NCI-H128 (cell line): ENCODE results near the gene MEGF8.

ENCODE experiments used
- DNase-seq: peaks from one replicate; lab custom pipeline; 2025; ENCODE audit not compliant: unreplicated experiment; lab: John Stamatoyannopoulos, UW

MEGF8 gene

GRCh38 chr19:42303101-42303464 is 22.4 kb upstream of the MEGF8 start:
- DNase-seq = no peak

DNA sequence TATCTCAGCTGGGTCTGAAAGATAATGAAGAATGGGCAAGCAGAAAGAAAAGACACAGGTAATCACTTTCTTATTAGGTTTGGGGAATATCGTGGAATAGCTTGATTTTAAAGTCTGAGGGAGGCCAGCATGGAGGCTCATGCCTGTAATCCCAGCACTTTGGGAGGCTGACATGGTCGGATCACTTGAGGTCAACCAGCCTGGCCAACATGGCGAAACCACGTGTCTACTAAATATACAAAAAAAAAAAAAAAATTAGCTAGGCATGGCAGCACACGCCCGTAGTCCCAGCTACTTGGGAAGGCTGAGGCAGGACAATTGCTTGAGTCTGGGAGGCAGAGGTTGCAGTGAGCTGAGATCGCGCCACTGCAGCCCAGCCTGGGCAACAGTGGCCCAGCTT is 21.6 kb upstream of the MEGF8 start:
- no peak for DNase-seq

DNA sequence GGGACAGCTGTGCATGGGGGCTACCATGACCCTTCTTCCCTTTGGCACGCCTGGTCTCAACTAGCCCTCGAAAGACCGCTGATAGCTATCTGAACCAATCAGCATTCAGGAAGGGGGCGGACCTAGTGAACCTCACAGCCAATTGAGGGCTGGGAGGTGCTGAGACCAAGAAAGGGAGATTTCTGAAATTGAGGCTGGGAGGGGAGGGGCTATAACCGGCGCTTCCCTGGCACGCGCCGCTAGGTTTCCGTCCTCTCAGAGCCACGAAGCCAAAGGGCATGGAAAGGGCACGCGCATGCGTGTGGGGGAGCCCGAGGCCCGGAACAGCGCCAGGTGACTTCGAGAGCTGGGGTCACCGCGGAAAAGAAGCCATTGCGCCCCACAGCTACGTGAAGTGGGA is 18.8 kb upstream of the MEGF8 start:
- DNase-seq = no peak

DNA sequence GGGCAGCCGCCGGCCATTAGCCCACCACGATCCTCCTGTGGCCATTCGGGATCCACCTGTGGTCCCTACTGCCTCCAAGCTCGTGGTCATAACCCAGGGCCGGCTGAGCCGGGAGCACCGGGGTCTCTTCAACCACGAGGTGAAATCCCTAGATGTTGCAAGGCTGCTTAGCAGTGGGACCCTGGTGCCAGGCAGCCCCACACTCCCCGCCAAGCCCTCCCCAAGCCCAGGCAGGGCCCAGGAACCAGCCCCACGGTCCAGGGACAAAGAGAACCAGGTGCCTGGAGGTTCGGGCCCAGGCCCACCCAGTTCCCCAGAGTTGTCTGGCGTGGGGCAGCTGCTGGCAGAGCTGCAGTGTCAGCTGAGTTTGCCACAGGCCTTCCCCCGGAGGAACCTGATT is 15.7 kb upstream of the MEGF8 start:
- DNase-seq = no peak

GRCh38 chr19:42311657-42312056 is 13.8 kb upstream of the MEGF8 start:
- DNase-seq = no peak

DNA sequence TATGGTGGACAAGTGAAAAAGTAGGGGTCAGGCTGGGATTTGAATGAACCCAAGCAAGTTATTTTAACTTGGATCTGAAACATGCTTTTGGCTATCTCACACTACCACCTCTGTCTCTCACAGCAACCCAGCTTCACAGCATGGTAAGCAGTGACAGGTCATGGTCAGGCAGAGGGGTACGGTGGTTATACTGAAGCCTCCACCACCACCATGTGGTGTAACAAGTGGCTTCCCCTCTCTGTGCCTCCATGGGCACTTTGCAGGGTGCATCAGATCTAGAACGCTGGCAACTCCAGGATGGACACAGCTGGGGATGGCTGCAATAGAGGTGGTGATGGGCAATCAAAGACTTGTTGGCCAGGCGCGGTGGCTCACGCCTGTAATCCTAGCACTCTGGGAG is 13.1 kb upstream of the MEGF8 start:
- no peak for DNase-seq

GRCh38 chr19:42313096-42313839 is 12.2 kb upstream of the MEGF8 start, which contains the start of gene TMEM145:
Gene TMEM145, plus strand, starts transcription at chr19:42313309. Its CDS starts 68 bp downstream, at chr19:42313377.
- peak; percentile 9 for DNase-seq

GRCh38 chr19:42313840-42314755 is 11.3 kb upstream of the MEGF8 start:
- no peak for DNase-seq

GRCh38 chr19:42315024-42315423 is 10.4 kb upstream of the MEGF8 start:
- DNase-seq = no peak

GRCh38 chr19:42316223-42317211 is 8.9 kb upstream of the MEGF8 start:
- DNase-seq = no peak

GRCh38 chr19:42317535-42317934 is 7.9 kb upstream of the MEGF8 start:
- no peak for DNase-seq

DNA sequence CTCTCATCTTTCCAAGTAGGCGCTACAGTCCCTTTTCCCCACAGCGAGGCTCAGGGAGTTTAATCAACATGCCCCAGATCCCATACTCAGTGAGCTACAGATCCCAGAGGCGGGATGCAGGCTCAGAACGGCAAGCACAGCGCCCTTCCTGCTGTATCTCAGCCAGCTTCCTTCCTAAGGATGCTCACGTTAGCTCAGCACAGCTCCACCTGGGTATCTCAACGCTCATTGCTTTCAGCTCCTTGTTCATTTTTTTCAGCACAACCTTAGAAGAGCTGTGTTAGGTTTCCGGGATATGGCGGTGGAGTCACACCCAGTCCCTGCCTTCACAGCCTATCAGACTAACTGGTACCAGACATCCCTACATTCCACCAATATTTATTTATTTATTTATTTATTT is 3.1 kb upstream of the MEGF8 start:
- no peak for DNase-seq

DNA sequence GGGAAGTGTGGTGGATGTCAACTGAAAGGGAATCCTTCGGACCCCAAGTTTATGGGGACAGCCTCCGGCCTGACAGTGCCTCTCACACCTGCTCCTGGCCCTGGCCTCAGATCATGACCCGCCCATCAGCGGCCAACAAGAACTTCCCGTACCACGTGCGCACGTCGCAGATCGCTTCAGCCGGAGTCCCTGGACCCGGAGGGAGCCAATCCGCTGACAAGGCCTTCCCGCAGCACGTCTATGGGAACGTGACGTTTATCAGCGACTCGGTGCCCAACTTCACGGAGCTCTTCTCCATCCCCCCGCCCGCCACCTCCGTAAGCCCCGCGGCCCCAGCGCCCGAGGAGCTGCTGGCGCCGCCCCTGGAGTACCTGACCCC is 2.0 kb upstream of the MEGF8 start:
- no peak for DNase-seq

- DNase-seq = no peak
Observed at GRCh38 chr19:42323852-42324654, 1.4 kb upstream of the MEGF8 start.

DNA sequence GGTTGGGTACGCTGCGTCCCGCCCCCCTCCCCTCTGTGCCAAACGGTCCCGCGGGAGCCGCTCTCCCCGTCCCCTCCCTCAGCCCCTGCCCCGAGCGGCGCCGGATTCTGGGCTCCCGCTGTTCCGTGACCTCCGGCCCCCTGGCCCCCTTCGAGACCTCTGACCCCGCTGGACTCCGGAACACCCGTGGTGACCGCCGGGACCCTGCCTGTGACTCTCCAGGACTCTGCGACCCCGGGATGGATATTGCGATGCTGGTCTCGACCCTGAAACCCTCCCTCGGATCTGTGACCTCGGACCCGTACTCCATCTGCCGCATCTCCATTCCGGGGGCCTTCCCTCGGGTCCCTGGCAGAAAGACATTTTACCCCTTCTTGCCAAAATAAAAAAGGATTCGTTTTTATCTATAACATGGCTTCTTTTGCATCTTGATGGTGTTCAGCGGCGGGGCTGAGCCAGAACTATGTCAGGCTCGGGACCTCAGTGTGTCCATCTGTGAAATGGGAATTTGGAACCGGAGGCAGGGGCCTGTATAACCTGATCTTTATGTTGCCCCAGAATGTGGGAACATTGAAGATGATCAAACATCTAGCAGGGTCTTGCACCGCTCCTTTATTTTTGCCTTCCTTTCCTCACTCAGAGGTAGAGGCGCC is 654 bp upstream of the MEGF8 start:
- DNase-seq = no peak

DNA sequence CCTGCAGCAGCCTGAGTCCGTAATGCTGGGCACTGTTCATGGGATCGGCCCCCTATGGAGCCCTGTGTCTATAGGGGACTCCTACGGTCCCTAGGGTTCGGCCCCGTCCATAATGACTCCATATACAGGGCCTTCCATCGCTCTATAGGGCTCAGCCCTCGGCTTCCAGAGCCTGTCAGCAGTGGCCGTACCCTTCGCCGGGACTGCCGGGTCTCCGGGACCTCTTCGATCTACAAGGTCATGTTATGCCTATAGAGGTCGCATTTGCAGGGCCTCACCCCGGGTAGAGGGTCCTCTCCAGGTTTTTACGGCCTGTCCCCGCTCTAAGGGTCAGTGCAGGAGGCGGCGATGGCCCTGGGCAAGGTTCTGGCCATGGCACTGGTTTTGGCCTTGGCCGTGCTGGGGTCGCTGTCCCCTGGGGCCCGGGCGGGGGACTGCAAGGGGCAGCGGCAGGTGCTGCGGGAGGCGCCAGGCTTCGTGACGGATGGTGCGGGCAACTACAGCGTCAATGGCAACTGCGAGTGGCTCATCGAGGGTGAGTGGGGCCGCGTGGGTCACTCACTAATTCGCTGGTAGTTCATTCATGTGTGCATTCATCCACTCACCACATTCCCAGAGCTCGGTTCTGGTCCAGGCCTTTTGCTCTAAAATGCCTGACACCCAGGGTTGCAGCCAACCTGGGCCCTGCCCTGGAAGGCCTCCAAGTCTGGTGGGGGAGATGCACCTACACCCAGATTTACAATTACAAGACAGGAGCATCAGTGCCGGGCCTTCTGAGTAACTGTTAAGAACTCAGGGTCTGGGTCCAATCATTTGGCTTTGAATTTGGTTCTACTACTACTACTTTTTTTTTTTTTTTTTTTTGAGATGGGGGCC is 699 bp downstream of the MEGF8 start:
- DNase-seq = peak; percentile 20

GRCh38 chr19:42326969-42327368 is 1.5 kb downstream of the MEGF8 start:
- no peak for DNase-seq

- no peak for DNase-seq
Observed at GRCh38 chr19:42327381-42327780, 1.9 kb downstream of the MEGF8 start.

DNA sequence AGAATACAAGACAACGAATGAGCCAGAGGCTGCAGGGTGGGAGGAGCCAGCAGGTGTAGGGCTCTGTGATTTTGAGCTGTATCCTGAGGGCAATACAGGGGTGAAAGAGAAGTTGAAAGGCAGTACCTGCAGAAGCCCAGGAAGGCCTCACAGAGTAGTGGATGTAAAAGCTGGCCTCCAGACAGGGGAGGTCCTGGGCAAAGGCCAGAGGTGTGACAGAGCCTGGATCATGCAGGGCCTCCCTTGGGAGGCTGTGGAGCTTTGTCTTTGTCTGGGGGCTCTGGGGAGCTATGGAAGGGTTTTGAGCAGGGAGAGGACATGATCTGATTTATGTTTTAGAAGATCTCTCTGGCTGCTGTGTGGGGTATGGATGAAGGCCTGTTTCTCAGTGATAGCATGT is 2.7 kb downstream of the MEGF8 start:
- DNase-seq = no peak
